Stimulated activated CD4-positive, alpha-beta T cell treated with anti-CD3 and anti-CD28 coated beads, Interleukin-15, amount 100 ng/mL, for 48 hours (primary cell): Measurements from ENCODE around the gene MBD5.

Source experiments
- DNase-seq, 2 donors: peaks; one replicate each; pipeline ENCODE4 v3.0.0-alpha.2; 2020; ENCODE audit warnings: low read depth in 2 of 2

Gene MBD5

DNA sequence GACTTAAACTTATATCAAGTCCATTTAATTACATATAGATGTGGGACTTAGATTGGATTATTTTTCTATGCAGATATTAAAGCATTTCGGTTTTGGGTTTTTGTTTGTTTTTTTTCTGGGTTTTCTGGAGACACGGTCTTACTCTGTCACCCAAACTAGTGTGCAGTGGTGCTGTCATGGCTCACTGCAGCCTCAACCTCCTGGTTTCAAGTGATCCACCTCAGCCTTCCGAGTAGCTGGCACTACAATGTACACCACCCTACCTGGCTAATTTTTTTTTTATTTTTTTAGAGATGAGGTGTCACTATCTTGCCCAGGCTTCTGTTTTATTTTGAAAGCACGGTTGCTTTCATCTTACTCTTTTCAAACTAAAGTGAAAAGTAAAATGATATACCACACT, 281.6 kb downstream of the MBD5 start:
- no peak for DNase-seq

- DNase-seq: no peak
These were observed 282.3 kb downstream of the MBD5 start for GRCh38 chr2:148303161-148303560.

DNA sequence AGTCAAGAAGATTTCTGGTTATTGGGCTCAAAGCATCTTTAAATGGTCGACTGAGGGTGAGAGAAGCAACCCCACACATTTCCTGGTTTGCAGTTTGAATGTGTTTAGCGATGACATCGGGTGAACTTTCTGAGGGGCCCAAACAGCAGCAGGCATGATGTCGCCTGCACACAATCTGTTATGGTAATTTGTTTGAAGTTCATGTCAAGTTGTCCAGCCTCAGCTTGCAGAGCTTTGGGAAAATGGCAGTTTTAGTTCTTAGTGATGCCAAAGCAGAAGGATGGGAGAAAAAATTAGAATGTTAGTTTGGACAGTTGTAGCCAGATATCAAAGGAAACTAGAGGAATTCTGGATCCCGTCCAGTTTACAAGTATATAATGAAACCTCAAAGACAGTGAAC, 284.6 kb downstream of the MBD5 start:
- DNase-seq: no peak

DNA sequence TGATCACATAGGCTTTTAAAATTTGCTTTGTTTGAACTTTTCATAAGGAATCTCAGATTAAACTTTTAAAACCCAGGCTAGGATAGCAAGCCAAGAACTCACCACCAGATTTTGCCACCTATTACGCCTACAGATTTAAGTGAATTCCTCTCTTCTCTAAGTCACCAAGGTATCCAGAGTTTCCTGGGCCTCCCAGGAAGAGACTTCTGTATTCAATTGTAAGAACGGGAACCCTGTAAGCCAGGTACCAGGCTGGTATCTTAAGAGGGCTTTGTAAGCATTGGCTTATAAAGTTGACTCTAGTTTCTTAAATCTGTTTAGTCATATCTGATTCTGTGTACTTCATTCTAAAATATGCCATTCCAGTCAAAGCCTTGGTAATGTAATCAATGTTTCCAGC, 285.1 kb downstream of the MBD5 start:
- DNase-seq: no peak

- no peak for DNase-seq
These were observed 296.7 kb downstream of the MBD5 start for GRCh38 chr2:148317598-148317997.

- no peak for DNase-seq
These were observed 317.6 kb downstream of the MBD5 start for GRCh38 chr2:148338541-148338940.

DNA sequence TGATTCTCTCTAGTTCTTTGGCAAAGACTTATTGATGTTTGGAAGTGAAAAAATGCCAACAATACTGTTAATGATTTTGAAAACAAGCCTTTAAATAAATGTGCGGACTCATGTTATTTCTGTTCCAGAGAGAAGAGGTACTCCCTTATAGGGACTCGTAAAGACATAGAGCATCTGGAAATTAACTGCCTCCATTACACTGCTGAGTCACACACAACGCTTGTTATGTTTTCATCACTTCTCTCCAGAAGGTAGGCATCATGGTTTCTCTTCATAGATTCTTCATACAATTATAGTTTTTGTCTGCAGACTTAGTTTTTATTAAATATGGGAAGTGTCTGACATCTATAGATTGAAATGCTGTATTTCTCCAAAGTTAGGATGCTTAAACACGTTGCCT, 321.2 kb downstream of the MBD5 start:
- no peak for DNase-seq

DNA sequence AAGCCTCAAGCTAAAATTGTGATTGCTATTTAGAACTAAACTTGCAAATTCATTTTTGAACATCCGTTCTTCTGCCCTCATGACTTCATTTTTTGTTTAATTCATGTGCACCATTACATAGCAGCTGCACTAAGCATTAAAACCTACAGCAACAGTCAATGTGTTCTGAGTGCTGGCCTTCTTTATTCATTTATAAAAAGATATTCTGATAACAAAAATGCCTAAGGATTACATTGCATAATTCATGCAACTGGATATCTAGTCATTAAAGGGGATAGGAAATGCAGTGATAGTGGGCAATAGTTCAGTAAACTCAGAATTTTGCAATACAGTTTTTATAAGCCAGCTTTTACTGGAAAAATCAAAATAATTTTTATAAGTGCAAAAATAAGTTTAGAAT, 329.3 kb downstream of the MBD5 start:
- no peak for DNase-seq

DNA sequence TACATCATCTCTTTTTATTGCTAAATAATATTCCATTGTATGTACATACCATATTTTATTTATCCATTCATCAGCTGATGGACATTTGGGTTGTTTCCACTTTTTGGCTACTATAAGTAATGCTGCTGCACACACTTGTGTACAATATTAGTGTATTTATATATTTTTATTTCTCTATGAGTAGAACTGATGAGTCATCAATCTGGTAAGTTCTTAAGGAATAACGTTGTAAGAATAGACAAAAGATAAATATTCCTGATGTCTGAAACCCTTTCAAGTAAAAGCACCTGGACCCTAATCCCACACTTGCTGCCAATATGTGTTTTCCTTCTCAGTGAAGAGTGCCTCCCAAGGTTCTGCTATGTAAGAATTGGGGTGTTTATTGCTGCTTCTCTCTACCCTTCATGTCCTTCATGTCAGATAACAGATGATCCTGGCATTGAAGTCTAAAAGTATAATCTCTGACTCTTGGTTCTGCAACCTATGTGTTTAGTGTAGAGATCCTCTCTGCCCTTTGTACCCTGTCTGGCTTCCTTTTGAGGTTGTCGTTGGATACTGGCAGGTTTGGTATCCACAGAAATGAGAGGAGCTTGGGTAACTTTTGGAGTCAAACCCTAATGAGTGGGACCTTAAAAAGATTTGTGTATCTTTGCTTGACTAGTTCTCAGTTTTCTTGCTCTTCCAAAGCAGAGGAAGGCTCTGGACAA, 330.7 kb downstream of the MBD5 start:
- DNase-seq: no peak

DNA sequence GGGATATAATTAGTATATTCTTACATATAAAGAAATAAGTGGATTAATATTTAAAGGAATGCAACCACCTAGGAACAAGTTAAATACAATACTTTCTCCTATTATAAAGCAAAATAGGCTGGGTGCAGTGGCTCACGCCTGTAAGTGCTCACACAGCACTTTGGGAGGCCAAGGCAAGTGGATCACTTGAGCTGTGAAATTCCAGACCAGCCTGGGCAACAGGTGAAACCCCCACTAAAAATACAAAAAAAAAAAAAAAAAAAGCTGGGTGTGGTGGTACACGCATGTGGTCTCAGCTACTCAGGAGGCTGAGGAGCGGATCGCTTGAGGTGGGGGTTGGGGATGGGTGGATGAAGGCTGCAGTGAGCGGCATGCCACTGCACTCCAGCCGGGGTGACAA, 337.5 kb downstream of the MBD5 start:
- DNase-seq: no peak

- DNase-seq: no peak
These were observed 339.8 kb downstream of the MBD5 start for GRCh38 chr2:148360662-148361061.

DNA sequence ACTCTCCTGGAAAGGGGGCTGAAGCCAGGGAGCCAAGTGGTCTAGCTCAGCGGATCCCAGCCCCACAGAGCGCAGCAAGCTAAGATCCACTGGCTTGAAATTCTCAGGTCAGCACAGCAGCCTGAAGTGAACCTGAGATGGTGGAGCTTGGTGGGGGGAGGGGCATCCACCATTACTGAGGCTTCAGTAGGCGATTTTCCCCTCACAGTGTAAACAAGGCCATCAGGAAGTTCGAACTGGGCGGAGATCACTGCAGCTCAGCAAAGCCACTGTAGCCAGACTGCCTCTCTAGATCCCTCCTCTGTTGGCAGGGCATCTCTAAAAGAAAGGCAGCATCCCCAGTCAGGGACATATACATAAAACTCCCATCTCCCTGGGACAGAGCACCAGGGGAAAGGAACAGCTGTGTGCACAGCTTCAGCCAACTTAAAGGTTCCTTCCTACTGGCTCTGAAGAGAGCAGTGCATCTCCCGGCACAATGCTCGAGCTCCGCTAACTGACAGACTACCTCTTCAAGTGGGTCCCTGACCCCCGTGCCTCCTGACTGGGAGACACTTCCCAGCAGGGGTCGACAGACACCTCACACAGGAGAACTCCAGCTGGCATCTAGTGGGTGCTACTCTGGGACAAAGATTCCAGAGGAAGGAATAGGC, 341.4 kb downstream of the MBD5 start:
- DNase-seq: no peak

DNA sequence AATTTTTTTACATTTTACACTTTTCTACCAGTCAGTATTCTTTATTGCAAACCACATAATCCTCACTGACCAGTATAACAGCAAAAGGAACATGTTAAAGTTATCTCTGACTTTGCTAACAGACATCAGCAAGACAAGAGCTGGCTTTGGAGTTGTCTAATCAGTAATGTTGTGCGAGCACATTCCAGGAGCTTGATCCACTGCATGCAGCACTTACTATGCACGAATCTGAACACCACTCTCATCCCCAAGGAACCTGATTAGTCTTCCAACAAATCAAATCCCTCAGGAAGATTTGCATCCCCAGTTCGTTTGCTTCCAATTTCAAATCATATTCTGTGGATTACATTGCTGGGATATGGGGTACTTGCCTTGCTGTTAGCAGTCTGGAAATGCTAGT, 354.3 kb downstream of the MBD5 start:
- no peak for DNase-seq

DNA sequence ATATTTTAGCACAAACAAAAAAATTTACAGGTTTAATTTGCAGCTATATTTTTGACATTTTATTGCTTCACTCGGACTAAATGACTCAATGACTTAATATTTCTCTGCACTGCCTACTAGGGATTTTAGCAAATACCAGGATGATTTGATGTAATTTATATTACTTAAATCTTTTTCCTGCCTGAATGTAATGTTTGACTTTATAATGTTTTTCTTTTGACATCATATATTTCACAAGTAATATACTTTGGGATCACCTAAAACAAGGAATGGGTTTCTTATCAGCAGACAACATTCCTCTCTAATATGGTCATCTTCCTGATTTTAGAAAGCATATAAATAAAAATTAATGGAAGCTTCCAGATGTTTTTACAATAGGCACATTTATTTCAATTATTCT, 370.4 kb downstream of the MBD5 start:
- DNase-seq: no peak

DNA sequence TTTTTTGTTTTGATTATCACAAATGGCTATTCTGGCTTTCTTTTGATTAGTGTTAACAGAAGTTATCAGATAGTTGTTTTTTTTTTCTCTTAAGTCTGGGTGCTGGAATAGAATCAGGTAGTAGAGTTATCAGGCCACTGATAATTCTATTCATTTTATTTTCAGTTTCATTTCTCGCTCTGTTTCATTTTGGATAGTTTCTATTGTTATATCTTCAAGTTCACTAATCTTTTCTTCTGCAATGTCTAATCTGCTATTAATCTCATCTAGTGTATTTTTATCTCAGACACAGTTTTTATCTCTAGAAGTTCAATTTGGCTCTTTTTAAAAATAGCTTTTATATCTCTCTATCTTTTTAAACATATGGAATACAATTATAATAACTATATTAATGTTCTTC, 381.9 kb downstream of the MBD5 start:
- no peak for DNase-seq

- no peak for DNase-seq
These were observed 390.0 kb downstream of the MBD5 start for GRCh38 chr2:148410899-148411298.

- DNase-seq: no peak
These were observed 395.4 kb downstream of the MBD5 start for GRCh38 chr2:148416248-148416647.

GRCh38 chr2:148430101-148430500, 409.2 kb downstream of the MBD5 start:
- DNase-seq: no peak

- no peak for DNase-seq
These were observed 427.0 kb downstream of the MBD5 start for GRCh38 chr2:148447877-148448276.

DNA sequence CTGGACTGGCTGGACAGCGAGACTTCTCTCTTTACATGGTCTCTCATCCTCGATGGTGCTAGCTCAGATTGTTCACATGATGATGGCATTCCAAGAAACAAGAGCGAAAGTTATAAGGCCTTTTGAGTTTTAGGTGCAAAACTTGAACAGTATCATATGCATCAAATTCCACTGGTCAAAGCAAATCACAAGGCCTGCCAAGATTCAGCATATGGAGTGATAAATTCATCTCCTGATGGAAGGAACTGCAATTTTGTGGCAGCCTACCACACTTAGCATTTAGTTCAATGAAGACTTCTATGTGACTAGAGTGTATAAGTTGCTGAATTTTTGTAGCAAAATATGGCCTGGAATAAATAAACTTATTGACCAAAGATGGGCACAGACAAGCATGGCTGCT, 429.6 kb downstream of the MBD5 start:
- no peak for DNase-seq

DNA sequence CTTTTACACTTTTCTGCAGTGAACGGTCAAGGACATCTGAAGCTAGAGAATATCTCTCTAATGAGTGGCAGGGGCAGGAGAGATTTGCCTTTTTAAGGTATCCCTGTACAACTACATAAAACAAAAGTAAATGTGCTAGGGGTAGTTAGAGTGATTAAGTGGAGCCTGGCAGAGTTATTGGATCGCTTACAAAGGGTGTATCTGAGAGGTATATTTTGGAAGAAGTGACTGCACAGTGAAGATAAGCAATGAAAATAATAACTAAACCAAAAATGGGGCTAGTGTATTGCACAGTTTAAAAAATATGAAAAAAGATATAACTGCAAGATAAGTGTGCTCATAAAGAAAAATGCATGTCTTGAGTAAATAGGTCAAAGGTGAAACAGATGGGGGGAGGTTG, 430.2 kb downstream of the MBD5 start:
- DNase-seq: no peak

DNA sequence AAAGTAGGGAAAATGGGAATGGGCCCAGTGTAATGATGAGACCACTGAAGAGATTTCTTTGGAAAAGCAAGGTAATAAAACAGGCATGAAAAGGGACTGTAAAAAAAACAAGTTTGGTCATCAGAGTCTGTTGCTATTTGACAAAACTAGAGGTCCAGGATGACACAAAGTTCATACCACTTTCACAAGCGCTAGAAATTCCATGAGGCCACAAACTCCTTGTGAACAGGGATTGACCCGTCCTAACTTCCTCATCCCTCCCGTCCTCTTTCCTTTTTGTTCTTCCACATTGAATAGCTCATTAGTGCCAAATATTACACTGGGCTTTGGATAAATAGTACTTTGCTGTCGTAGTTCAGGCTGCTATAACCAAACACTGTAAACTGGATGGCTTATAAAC, 434.9 kb downstream of the MBD5 start:
- no peak for DNase-seq

DNA sequence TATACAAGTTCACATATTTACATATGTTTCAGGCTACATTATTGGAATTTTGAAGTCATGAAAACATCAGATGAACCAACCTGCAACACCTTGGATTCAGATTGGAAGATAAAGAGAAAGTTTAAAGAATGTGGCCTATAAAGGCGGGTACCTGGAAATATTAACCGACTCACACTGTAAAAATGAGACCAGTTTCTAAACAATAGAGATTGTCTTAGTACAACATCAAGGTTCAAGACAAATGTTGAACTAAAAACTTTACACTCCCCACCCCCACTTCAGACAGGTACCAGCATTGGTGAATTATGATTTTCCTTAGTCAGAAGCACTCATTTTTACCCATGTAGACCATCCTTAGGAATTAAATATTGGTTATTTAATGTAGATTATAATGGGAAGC, 437.3 kb downstream of the MBD5 start:
- no peak for DNase-seq

DNA sequence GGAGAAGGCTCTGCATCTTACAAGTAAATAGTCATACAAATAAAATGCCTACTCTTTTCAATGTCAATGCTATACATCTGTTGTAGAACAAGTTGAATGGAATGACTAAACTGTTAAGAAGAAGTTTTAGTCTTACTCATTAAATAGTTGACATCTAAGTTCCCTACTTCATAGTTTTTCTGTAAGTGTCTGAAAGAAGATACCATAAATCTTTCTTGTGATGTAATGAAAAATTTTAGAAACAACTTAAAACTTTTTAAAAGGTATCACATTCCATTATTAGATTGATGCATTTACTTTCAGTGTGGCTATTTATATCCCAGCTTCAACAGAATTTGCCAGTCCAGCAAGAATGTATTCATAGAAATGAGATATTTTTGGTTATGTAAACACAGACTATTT, 438.5 kb downstream of the MBD5 start:
- DNase-seq: no peak
